ENCODE data around the gene LRP1B.

LRP1B gene

GRCh38 chr2:141957827-141958450, 172.9 kb downstream of the LRP1B start (continued):
- TF ChIP-seq POU6F1 (CRISPR knock-in tag; IDR thresholded peaks at IDR 0.05; ENCODE audit: borderline replicate concordance, low read depth) (no peak), ZFP3 (CRISPR knock-in tag; IDR thresholded peaks at IDR 0.05) (no peak)

GRCh38 chr2:141957321-141957720, 173.5 kb downstream of the LRP1B start:
- ATAC-seq: no peak
- no peak for TF ChIP-seq CSRNP3 (CRISPR knock-in tag; IDR thresholded peaks at IDR 0.05)
- TF ChIP-seq GLIS3 (CRISPR knock-in tag; IDR thresholded peaks at IDR 0.05): no peak
- TF ChIP-seq TCF4 (CRISPR knock-in tag; IDR thresholded peaks at IDR 0.05; ENCODE audit: borderline replicate concordance): no peak
- TF ChIP-seq ZNF8 (CRISPR knock-in tag; IDR thresholded peaks at IDR 0.05): no peak
- no peak for TF ChIP-seq TOX (CRISPR knock-in tag; IDR thresholded peaks at IDR 0.05; ENCODE audit: borderline replicate concordance)
- TF ChIP-seq ZNF565 (CRISPR knock-in tag; conservative IDR thresholded peaks at IDR 0.05; ENCODE audit: low read depth): no peak
- no peak for TF ChIP-seq SNAI2 (CRISPR knock-in tag; IDR thresholded peaks at IDR 0.05)
- TF ChIP-seq BACH2 (CRISPR knock-in tag; IDR thresholded peaks at IDR 0.05; ENCODE audit: borderline replicate concordance): no peak
- no peak for TF ChIP-seq ISL1 (CRISPR knock-in tag; IDR thresholded peaks at IDR 0.05)
- TF ChIP-seq ZFP30 (CRISPR knock-in tag; IDR thresholded peaks at IDR 0.05): no peak

- no peak for ATAC-seq
- TF ChIP-seq CREB5 (CRISPR knock-in tag; IDR thresholded peaks at IDR 0.05; ENCODE audit: low read depth) (no peak), ZNF8 (CRISPR knock-in tag; IDR thresholded peaks at IDR 0.05) (no peak), SNAI2 (CRISPR knock-in tag; IDR thresholded peaks at IDR 0.05) (no peak), ARNTL (CRISPR knock-in tag; IDR thresholded peaks at IDR 0.05; ENCODE audit: borderline replicate concordance, low read depth) (no peak), TSHZ2 (CRISPR knock-in tag; IDR thresholded peaks at IDR 0.05) (no peak), BACH2 (CRISPR knock-in tag; IDR thresholded peaks at IDR 0.05; ENCODE audit: borderline replicate concordance) (no peak)
Measured at GRCh38 chr2:141947396-141948114, 183.3 kb downstream of the LRP1B start.

GRCh38 chr2:141946016-141946415, 184.8 kb downstream of the LRP1B start:
- no peak for ATAC-seq
- TF ChIP-seq PATZ1 (CRISPR knock-in tag; IDR thresholded peaks at IDR 0.05; ENCODE audit: borderline replicate concordance) (no peak), ZC3H10 (CRISPR knock-in tag; IDR thresholded peaks at IDR 0.05) (no peak), PPARA (CRISPR knock-in tag; IDR thresholded peaks at IDR 0.05; ENCODE audit: borderline replicate concordance) (no peak), ESRRG (CRISPR knock-in tag; IDR thresholded peaks at IDR 0.05) (no peak), ZNF565 (CRISPR knock-in tag; conservative IDR thresholded peaks at IDR 0.05; ENCODE audit: low read depth) (no peak), TOX (CRISPR knock-in tag; IDR thresholded peaks at IDR 0.05; ENCODE audit: borderline replicate concordance) (no peak), SNAI2 (CRISPR knock-in tag; IDR thresholded peaks at IDR 0.05) (no peak), OSR1 (CRISPR knock-in tag; IDR thresholded peaks at IDR 0.05) (no peak), BACH2 (CRISPR knock-in tag; IDR thresholded peaks at IDR 0.05; ENCODE audit: borderline replicate concordance) (no peak), ZFP3 (CRISPR knock-in tag; IDR thresholded peaks at IDR 0.05) (no peak), ARNTL (CRISPR knock-in tag; IDR thresholded peaks at IDR 0.05; ENCODE audit: borderline replicate concordance, low read depth) (no peak), CSDC2 (CRISPR knock-in tag; IDR thresholded peaks at IDR 0.05) (no peak), GLIS3 (CRISPR knock-in tag; IDR thresholded peaks at IDR 0.05) (no peak), TSHZ2 (CRISPR knock-in tag; IDR thresholded peaks at IDR 0.05) (no peak)

Measured in SK-N-SH treated with all-trans-retinoic acid at 6 μM for 48 hours (cell line).